Prostate gland (tissue), 2 donors: ENCODE measurements around the gene ARFGAP3.

Experiments
- CTCF ChIP-seq, 4 experiments: fragments of 200-600 bp in 2 of 4; fragments of 450-650 bp in 2 of 4; sonication (generic) in 2 of 4; IDR thresholded peaks; 1 replicate in 3 of 4; 2 replicates in 1 of 4; pipeline ENCODE4 v1.5.1; 2016 to 2019; ENCODE audit warnings: antibody characterized with exemption in 4 of 4, mild to moderate bottlenecking in 2 of 4, moderate library complexity in 2 of 4
- POLR2A ChIP-seq: fragments of 450-650 bp; IDR thresholded peaks from one replicate; pipeline ENCODE4 v1.6.1; 2016; ENCODE audit warnings: antibody characterized with exemption, mild to moderate bottlenecking
- POLR2AphosphoS5 ChIP-seq: sonication (generic); formaldehyde crosslinking; IDR thresholded peaks from one replicate; pipeline ENCODE4 v1.6.1; 2017; ENCODE audit warnings: antibody characterized with exemption

GRCh38 chr22:42792453-42792908, 64.6 kb downstream of the ARFGAP3 start:
- TF ChIP-seq CTCF (IDR thresholded peaks at IDR 0.05), result no peak
- TF ChIP-seq POLR2A, result no peak
- TF ChIP-seq POLR2AphosphoS5, result no peak
